IMR-90 (cell line): ENCODE results near the gene ZNF284. TPM values are rescaled to one million over a fixed set of nuclear protein-coding genes. Genes with fewer than 3 reads are reported as not detected.

ENCODE experiments used
- ATAC-seq: fragments of 200-7000 bp; cut with Tn5 transposase; 2 replicates; pipeline ENCODE4 v1.9.1; 2020; ENCODE audit warnings: low read depth, mild to moderate bottlenecking, moderate library complexity
- BruUV-seq: library from RNA; stranded (reverse); fragments of 400-500 nt; replicated peaks from 2 replicates; lab custom pipeline; 2021; lab: Mats Ljungman, UMichigan
- CTCF ChIA-PET: fragments of 300-600 bp; formaldehyde crosslinking; extraction: SDS; loops from one replicate; lab custom pipeline; 2021; ENCODE audit warnings: antibody characterized with exemption; lab: Yijun Ruan, JAX
- POLR2A ChIA-PET: fragments of 300-600 bp; sonication (Branson Sonifier 250); formaldehyde crosslinking; loops from one replicate; lab custom pipeline; 2022; ENCODE audit warnings: antibody characterized with exemption; ENCODE audit not compliant: unreplicated experiment; lab: Charles Lee
- DNase-seq: peaks from one replicate; pipeline ENCODE4 v3.0.0; 2013
- H2AFZ ChIP-seq: replicated peaks from 2 replicates; pipeline ENCODE3; 2013; ENCODE audit warnings: low read length, mild to moderate bottlenecking; ENCODE audit not compliant: poor library complexity
- H2AK5ac ChIP-seq: 2 replicates; pipeline ENCODE4 v1.6.1; 2013; ENCODE audit warnings: low read depth, low read length, inconsistent platforms
- H2AK9ac ChIP-seq: replicated peaks from 2 replicates; pipeline ENCODE3; 2013; ENCODE audit warnings: mild to moderate bottlenecking, low read depth, low read length, moderate library complexity; ENCODE audit not compliant: poor library complexity
- H2BK120ac ChIP-seq: 2 replicates; pipeline ENCODE4 v1.6.1; 2013; ENCODE audit warnings: low read depth, low read length, inconsistent platforms
- H2BK15ac ChIP-seq: 3 replicates; pipeline ENCODE4 v1.6.1; 2013; ENCODE audit warnings: low read depth, low read length, inconsistent platforms
- H2BK20ac ChIP-seq: 2 replicates; pipeline ENCODE4 v1.6.1; 2013; ENCODE audit warnings: low read depth, mild to moderate bottlenecking, inconsistent platforms, low read length, moderate library complexity
- H2BK5ac ChIP-seq: 2 replicates; pipeline ENCODE4 v1.6.1; 2013; ENCODE audit warnings: mild to moderate bottlenecking, low read depth, low read length, inconsistent platforms; ENCODE audit not compliant: poor library complexity, severe bottlenecking
- H3K14ac ChIP-seq: replicated peaks from 2 replicates; pipeline ENCODE4 v1.6.1; 2013; ENCODE audit warnings: low read depth, low read length, inconsistent platforms
- H3K18ac ChIP-seq: 2 replicates; pipeline ENCODE4 v1.6.1; 2013; ENCODE audit warnings: low read depth, low read length, control low read depth
- H3K23ac ChIP-seq: 2 replicates; pipeline ENCODE4 v1.6.1; 2013; ENCODE audit warnings: low read depth, low read length, inconsistent platforms
- H3K27ac ChIP-seq: 2 replicates; pipeline ENCODE4 v1.5.1; 2013; ENCODE audit warnings: mild to moderate bottlenecking, control low read depth, low read length; ENCODE audit not compliant: insufficient read depth
- H3K27me3 ChIP-seq: 2 replicates; pipeline ENCODE4 v1.6.1; 2013; ENCODE audit warnings: low read length; ENCODE audit not compliant: control insufficient read depth, insufficient read depth
- H3K36me3 ChIP-seq: 2 replicates; pipeline ENCODE4 v1.6.1; 2013; ENCODE audit warnings: low read length, mixed read lengths; ENCODE audit not compliant: control insufficient read depth, insufficient read depth
- H3K4ac ChIP-seq: 2 replicates; pipeline ENCODE4 v1.6.1; 2013; ENCODE audit warnings: low read depth, low read length, inconsistent platforms
- H3K4me1 ChIP-seq: 2 replicates; pipeline ENCODE4 v1.6.1; 2013; ENCODE audit warnings: low read length, mixed read lengths; ENCODE audit not compliant: control insufficient read depth, insufficient read depth
- H3K4me2 ChIP-seq: 2 replicates; pipeline ENCODE4 v1.6.1; 2013; ENCODE audit warnings: low read depth, mild to moderate bottlenecking, control low read depth, low read length, moderate library complexity
- H3K4me3 ChIP-seq: 2 replicates; pipeline ENCODE4 v1.5.1; 2013; ENCODE audit warnings: low read depth, mild to moderate bottlenecking, control low read depth, low read length, moderate library complexity; ENCODE audit not compliant: insufficient read depth
- H3K56ac ChIP-seq: 2 replicates; pipeline ENCODE4 v1.6.1; 2013; ENCODE audit warnings: low read length, inconsistent platforms; ENCODE audit not compliant: insufficient read depth; ENCODE audit errors: extremely low read depth
- H3K79me1 ChIP-seq, 2 experiments: 2 replicates each; pipeline ENCODE4 v1.6.1; 2013; ENCODE audit warnings: low read length in 2 of 2, inconsistent platforms in 1 of 2, low read depth in 1 of 2
- H3K9ac ChIP-seq: 2 replicates; pipeline ENCODE4 v1.6.1; 2013; ENCODE audit warnings: low read depth, low read length, control low read depth
- H3K9me1 ChIP-seq: 2 replicates; pipeline ENCODE4 v1.6.1; 2013; ENCODE audit warnings: low read length, inconsistent platforms; ENCODE audit not compliant: insufficient read depth
- H3K9me3 ChIP-seq: 2 replicates; pipeline ENCODE4 v1.6.1; 2013; ENCODE audit warnings: low read length; ENCODE audit not compliant: control insufficient read depth, insufficient read depth
- H4K20me1 ChIP-seq: 2 replicates; pipeline ENCODE4 v1.6.1; 2013; ENCODE audit warnings: low read length, inconsistent platforms; ENCODE audit not compliant: insufficient read depth
- H4K5ac ChIP-seq: 2 replicates; pipeline ENCODE4 v1.6.1; 2013; ENCODE audit warnings: mild to moderate bottlenecking, low read depth, low read length, control low read depth
- H4K8ac ChIP-seq, 2 experiments: 2 replicates each; pipeline ENCODE4 v1.6.1; 2013; ENCODE audit warnings: low read depth in 2 of 2, low read length in 2 of 2, control low read depth in 1 of 2, inconsistent platforms in 1 of 2
- H4K91ac ChIP-seq: 2 replicates; pipeline ENCODE4 v1.6.1; 2013; ENCODE audit warnings: low read depth, low read length, inconsistent platforms; ENCODE audit not compliant: insufficient read depth
- BHLHE40 ChIP-seq: fragments of 150-350 bp; IDR thresholded peaks from 2 replicates; pipeline ENCODE4 v1.6.1; 2016; ENCODE audit warnings: mild to moderate bottlenecking, low read depth, low read length
- CEBPB ChIP-seq: IDR thresholded peaks from 2 replicates; pipeline ENCODE4 v1.6.1; 2012; ENCODE audit warnings: low read depth, low read length, improper control_type of control experiment
- CHD1 ChIP-seq: IDR thresholded peaks from 2 replicates; pipeline ENCODE4 v1.6.1; 2012; ENCODE audit warnings: low read depth, low read length, improper control_type of control experiment
- FOS ChIP-seq: fragments of 150-350 bp; IDR thresholded peaks from 2 replicates; pipeline ENCODE4 v1.6.1; 2016; ENCODE audit warnings: low read depth, low read length
- POLR2A ChIP-seq: IDR thresholded peaks from 2 replicates; pipeline ENCODE4 v1.6.1; 2012; ENCODE audit warnings: mild to moderate bottlenecking, low read depth, low read length
- WGBS, 2 experiments: methylation state at CpG; one replicate each; pipeline versions ENCODE4 v1.1.5 to v1.1.7; 2013; ENCODE audit warnings: missing lambda C conversion rate in 2 of 2; ENCODE audit not compliant: insufficient read length in 1 of 2; ENCODE audit errors: extremely low coverage in 2 of 2; 5-methylcytosine and 5-hydroxymethylcytosine counted together
- dilution Hi-C: fragments of 300-500 bp; cut with HindIII; formaldehyde crosslinking; loops from one replicate; pipeline ENCODE4 v1.14.3; 2018; ENCODE audit warnings: low sequenced_read_pairs; ENCODE audit not compliant: unreplicated experiment
- in situ Hi-C: fragments of 300-500 bp; cut with MboI; formaldehyde crosslinking; loops from 3 replicates; pipeline ENCODE4 v1.14.3; 2019; ENCODE audit warnings: low sequenced_read_pairs, inconsistent platforms, mixed read lengths
- intact Hi-C: fragments of 100-400 bp; cut with micrococcal nuclease; formaldehyde crosslinking; loops from 2 replicates; pipeline ENCODE4 v1.10.0; 2022
- polyA plus RNA-seq, 3 experiments: library from polyadenylated mRNA; depleted of rRNA; stranded (reverse); fragments of >200 nt; gene quantifications; 2 replicates each; pipeline ENCODE4 v1.2.3, GENCODE V29; 2012; ENCODE audit warnings: low replicate concordance in 1 of 3
- total RNA-seq: library from RNA; depleted of rRNA; stranded (reverse); fragments of >200 nt; gene quantifications from 2 replicates; pipeline ENCODE4 v1.2.3, GENCODE V29; 2012

ZNF284 gene
- total and polyA plus RNA-seq, 2 of the 4 experiments (the other 2 are of a cell fraction) = 1.2 to 4.1 TPM

GRCh38 chr19:44025217-44025936 is 46.6 kb upstream of the ZNF284 start, which contains the start of gene ZNF222:
TSS of gene ZNF222 (plus strand) at chr19:44025379. CDS start at chr19:44025437, 58 bp downstream.
- H3K27ac ChIP-seq = peak within 1 kb of the TSS; percentile 74
- no TSS peak for BruUV-seq
- H3K27me3 ChIP-seq = no peaks in the 10 kb centered on the region
- H3K4me1 ChIP-seq = no peaks in the 10 kb centered on the region; the same call in 1 of the 2 replicates
- H3K56ac ChIP-seq = peak within 1 kb of the TSS; percentile 29; the same call in 1 of the 2 replicates
- peak within 1 kb of the TSS; percentile 65 for H3K18ac ChIP-seq
- DNase-seq (peak; percentile 92), ATAC-seq (peak; percentile 99)
- H2AK9ac ChIP-seq = peak within 1 kb of the TSS; percentile 93
- in situ Hi-C loops = no loop called here
- peak within 1 kb of the TSS; percentile 75 for H2AK5ac ChIP-seq
- peak within 1 kb of the TSS; percentile 80 for H3K9ac ChIP-seq
- H3K4ac ChIP-seq = peak within 1 kb of the TSS; percentile 74
- no peak within 1 kb of the TSS for H2BK120ac ChIP-seq
- WGBS, 2 experiments = 7% methylated on average over 3 of the region's 37 CpGs; no CpG with 5 or more reads in 1 of the 2 experiments
- POLR2A ChIA-PET = no interaction called here
- H3K36me3 ChIP-seq = peaks cover 19% of the 10 kb centered on the region
- CTCF ChIA-PET = no interaction called here
- peaks cover 8% of the 10 kb centered on the region; the same call in 1 of the 2 replicates for H3K9me1 ChIP-seq
- peak within 1 kb of the TSS; percentile 61 for H3K23ac ChIP-seq
- H4K91ac ChIP-seq = peak within 1 kb of the TSS; percentile 7; the same call in 1 of the 2 replicates
- H2BK20ac ChIP-seq = no peak within 1 kb of the TSS; the same call in 1 of the 2 replicates
- H4K5ac ChIP-seq = peak within 1 kb of the TSS; percentile 99
- peak within 1 kb of the TSS; percentile 90 to 99 for H4K8ac ChIP-seq
- intact Hi-C loops = no loop called here
- peak within 1 kb of the TSS; percentile 99 for H3K4me2 ChIP-seq
- H3K9me3 ChIP-seq = peaks cover 7% of the 10 kb centered on the region; the same call in 1 of the 2 replicates
- TF ChIP-seq CHD1 = no peak
- TF ChIP-seq BHLHE40 = no peak
- 0 out of 2 replicates have a peak, but pooled peaks have one; percentile 7 for TF ChIP-seq FOS
- TF ChIP-seq POLR2A = peak; percentile 41; the same call in 1 of the 2 replicates
- TF ChIP-seq CEBPB = 0 out of 2 replicates have a peak, but pooled peaks have one; percentile 47
- H3K14ac ChIP-seq = peak within 1 kb of the TSS; percentile 88
- dilution Hi-C loops = no loop called here
- peak within 1 kb of the TSS; percentile 96 for H2AFZ ChIP-seq
- peaks cover 15 to 27% of the 10 kb centered on the region in 2 experiments for H3K79me1 ChIP-seq
- peak within 1 kb of the TSS; percentile 79 for H3K4me3 ChIP-seq
- H2BK15ac ChIP-seq = no peak within 1 kb of the TSS
- H4K20me1 ChIP-seq = no peaks in the 10 kb centered on the region
- H2BK5ac ChIP-seq = peak within 1 kb of the TSS; percentile 64
